ENCODE measurements around the gene LYST.

Gene LYST

DNA sequence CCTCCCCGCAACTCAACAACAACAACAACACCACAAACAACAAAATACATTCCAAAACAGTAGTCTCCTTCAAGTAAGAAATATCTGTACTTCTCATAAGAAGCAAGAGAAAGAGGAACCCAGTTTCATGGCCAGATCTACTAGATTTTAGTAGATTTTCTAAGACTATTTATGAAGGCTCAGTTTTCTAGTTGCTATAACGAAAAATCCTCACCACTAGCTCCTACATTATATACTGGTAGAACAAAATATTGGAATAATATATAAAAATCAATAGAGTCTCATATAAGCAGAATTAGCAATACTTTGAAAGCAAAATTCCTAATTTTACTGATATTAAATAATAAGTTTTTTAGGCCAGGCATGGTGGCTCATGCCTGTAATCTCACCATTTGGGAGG is 86.9 kb downstream of the LYST start:
- no peak overlapping the region for H2BK15ac ChIP-seq (ENCODE audit: low read depth, poor library complexity, severe bottlenecking)
- H3K27ac ChIP-seq (ENCODE audit: low read length, poor library complexity, severe bottlenecking) = no peak overlapping the region
- H3K23ac ChIP-seq (ENCODE audit: low read length in 2 of 2) = no peak overlapping the region
- no peaks in the 10 kb centered on the region for H3K79me1 ChIP-seq (replicated peaks; ENCODE audit: low read length, poor library complexity, severe bottlenecking)
- no peak overlapping the region for H2BK5ac ChIP-seq (ENCODE audit: low read depth, low read length, poor library complexity, severe bottlenecking)
- no peak overlapping the region for H4K8ac ChIP-seq (ENCODE audit: low read length)
- no peak overlapping the region for H3K4ac ChIP-seq (ENCODE audit: low read depth in 1 of 2, low read length in 2 of 2)
- DNase-seq = no peak
- no peak overlapping the region for H3K4me2 ChIP-seq (ENCODE audit: low read length, poor library complexity, severe bottlenecking)
- no peaks in the 10 kb centered on the region for H3K9me3 ChIP-seq (ENCODE audit: control insufficient read depth, low read length)
- no peak overlapping the region for H2BK12ac ChIP-seq (ENCODE audit: low read length in 2 of 2)
- H3K14ac ChIP-seq (ENCODE audit: low read length in 2 of 2) = no peak overlapping the region
- H2AFZ ChIP-seq (ENCODE audit: low read depth, low read length) = no peak overlapping the region
- H3K9ac ChIP-seq (ENCODE audit: low read length) = no peak overlapping the region
- peaks cover 0 to 63% of the 10 kb centered on the region in 2 experiments for H3K36me3 ChIP-seq (ENCODE audit: control insufficient read depth in 1 of 2, insufficient read depth in 2 of 2, low read depth in 1 of 2, low read length in 2 of 2)
- H3K4me3 ChIP-seq (ENCODE audit: insufficient read depth in 1 of 2, low read depth in 1 of 2, low read length in 2 of 2) = no peak overlapping the region
- H3K4me1 ChIP-seq (ENCODE audit: control insufficient read depth, insufficient read depth, low read depth, low read length) = peaks cover 2% of the 10 kb centered on the region
- H2BK120ac ChIP-seq (ENCODE audit: low read depth, low read length) = no peak overlapping the region
- H3K27me3 ChIP-seq (ENCODE audit: control insufficient read depth in 1 of 2, insufficient read depth in 1 of 2, low read length in 2 of 2) = no peaks in the 10 kb centered on the region
- 100% methylated on average over 1 of the region's 2 CpGs for WGBS
- no peak overlapping the region for H3K18ac ChIP-seq (ENCODE audit: low read depth in 1 of 2, low read length in 2 of 2)
- H2AK5ac ChIP-seq (ENCODE audit: low read length, severe bottlenecking) = no peak overlapping the region
- H4K91ac ChIP-seq (ENCODE audit: low read length) = no peak overlapping the region

DNA sequence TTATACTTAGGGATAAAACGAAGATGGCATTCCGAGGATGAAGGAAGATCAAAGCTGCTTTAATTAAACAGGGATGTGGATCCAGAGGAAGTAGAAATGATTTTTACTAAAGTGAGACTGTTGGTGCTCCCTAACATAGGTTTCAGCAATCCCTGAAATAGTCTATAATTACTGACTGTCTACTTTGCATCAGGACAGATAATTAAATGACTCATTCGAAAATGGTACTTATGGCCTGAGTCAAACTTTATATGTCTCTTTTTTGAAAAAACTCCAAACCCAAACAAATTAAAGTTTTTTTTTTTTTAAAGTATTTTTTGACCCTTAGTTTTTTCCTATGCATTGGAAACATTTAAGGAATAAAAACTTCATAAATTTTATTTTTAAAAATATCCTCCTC is 90.3 kb downstream of the LYST start:
- no peak for DNase-seq
- Histone ChIP-seq H3K4me3 (ENCODE audit: insufficient read depth in 1 of 2, low read depth in 1 of 2, low read length in 2 of 2) (no peak overlapping the region), H2AK5ac (ENCODE audit: low read length, severe bottlenecking) (no peak overlapping the region), H3K9me3 (ENCODE audit: control insufficient read depth, low read length) (no peaks in the 10 kb centered on the region), H3K27ac (ENCODE audit: low read length, poor library complexity, severe bottlenecking) (no peak overlapping the region), H2AFZ (ENCODE audit: low read depth, low read length) (no peak overlapping the region), H3K14ac (ENCODE audit: low read length in 2 of 2) (no peak overlapping the region), H3K4me1 (ENCODE audit: control insufficient read depth, insufficient read depth, low read depth, low read length) (no peaks in the 10 kb centered on the region), H3K36me3 (ENCODE audit: control insufficient read depth in 1 of 2, insufficient read depth in 2 of 2, low read depth in 1 of 2, low read length in 2 of 2) (peaks cover 0 to 77% of the 10 kb centered on the region in 2 experiments), H3K9ac (ENCODE audit: low read length) (no peak overlapping the region), H3K4me2 (ENCODE audit: low read length, poor library complexity, severe bottlenecking) (no peak overlapping the region), H3K4ac (ENCODE audit: low read depth in 1 of 2, low read length in 2 of 2) (no peak overlapping the region), H3K18ac (ENCODE audit: low read depth in 1 of 2, low read length in 2 of 2) (no peak overlapping the region), H2BK120ac (ENCODE audit: low read depth, low read length) (no peak overlapping the region), H3K79me1 (replicated peaks; ENCODE audit: low read length, poor library complexity, severe bottlenecking) (no peaks in the 10 kb centered on the region), H2BK5ac (ENCODE audit: low read depth, low read length, poor library complexity, severe bottlenecking) (no peak overlapping the region), H2BK12ac (ENCODE audit: low read length in 2 of 2) (no peak overlapping the region), H3K23ac (ENCODE audit: low read length in 2 of 2) (no peak overlapping the region), H2BK15ac (ENCODE audit: low read depth, poor library complexity, severe bottlenecking) (no peak overlapping the region), H4K91ac (ENCODE audit: low read length) (no peak overlapping the region), H3K27me3 (ENCODE audit: control insufficient read depth in 1 of 2, insufficient read depth in 1 of 2, low read length in 2 of 2) (no peaks in the 10 kb centered on the region), H4K8ac (ENCODE audit: low read length) (no peak overlapping the region)
- WGBS = 90% methylated on average over 2 of the region's 3 CpGs

- Histone ChIP-seq H3K14ac (ENCODE audit: low read length in 2 of 2) (no peak overlapping the region), H3K4me3 (ENCODE audit: insufficient read depth in 1 of 2, low read depth in 1 of 2, low read length in 2 of 2) (no peak overlapping the region), H3K27me3 (ENCODE audit: control insufficient read depth in 1 of 2, insufficient read depth in 1 of 2, low read length in 2 of 2) (no peaks in the 10 kb centered on the region), H2AFZ (ENCODE audit: low read depth, low read length) (no peak overlapping the region), H3K23ac (ENCODE audit: low read length in 2 of 2) (no peak overlapping the region), H2BK120ac (ENCODE audit: low read depth, low read length) (no peak overlapping the region), H3K4ac (ENCODE audit: low read depth in 1 of 2, low read length in 2 of 2) (no peak overlapping the region), H4K91ac (ENCODE audit: low read length) (no peak overlapping the region), H3K79me1 (replicated peaks; ENCODE audit: low read length, poor library complexity, severe bottlenecking) (no peaks in the 10 kb centered on the region), H3K4me1 (ENCODE audit: control insufficient read depth, insufficient read depth, low read depth, low read length) (no peaks in the 10 kb centered on the region), H3K18ac (ENCODE audit: low read depth in 1 of 2, low read length in 2 of 2) (no peak overlapping the region), H2BK5ac (ENCODE audit: low read depth, low read length, poor library complexity, severe bottlenecking) (no peak overlapping the region), H3K4me2 (ENCODE audit: low read length, poor library complexity, severe bottlenecking) (no peak overlapping the region), H3K27ac (ENCODE audit: low read length, poor library complexity, severe bottlenecking) (no peak overlapping the region), H3K9ac (ENCODE audit: low read length) (no peak overlapping the region), H3K36me3 (ENCODE audit: control insufficient read depth in 1 of 2, insufficient read depth in 2 of 2, low read depth in 1 of 2, low read length in 2 of 2) (peaks cover 0 to 80% of the 10 kb centered on the region in 2 experiments), H3K9me3 (ENCODE audit: control insufficient read depth, low read length) (no peaks in the 10 kb centered on the region), H2BK12ac (ENCODE audit: low read length in 2 of 2) (no peak overlapping the region), H4K8ac (ENCODE audit: low read length) (no peak overlapping the region), H2BK15ac (ENCODE audit: low read depth, poor library complexity, severe bottlenecking) (no peak overlapping the region), H2AK5ac (ENCODE audit: low read length, severe bottlenecking) (no peak overlapping the region)
- DNase-seq = no peak
These were observed 91.4 kb downstream of the LYST start for GRCh38 chr1:235775246-235775860.

GRCh38 chr1:235767795-235768194 is 98.9 kb downstream of the LYST start:
- no peak overlapping the region for H4K91ac ChIP-seq (ENCODE audit: low read length)
- no peak overlapping the region for H2BK120ac ChIP-seq (ENCODE audit: low read depth, low read length)
- no peak for DNase-seq
- H2BK5ac ChIP-seq (ENCODE audit: low read depth, low read length, poor library complexity, severe bottlenecking) = no peak overlapping the region
- H3K4me3 ChIP-seq (ENCODE audit: insufficient read depth in 1 of 2, low read depth in 1 of 2, low read length in 2 of 2) = no peak overlapping the region
- no peak overlapping the region for H3K23ac ChIP-seq (ENCODE audit: low read length in 2 of 2)
- no peaks in the 10 kb centered on the region for H3K27me3 ChIP-seq (ENCODE audit: control insufficient read depth in 1 of 2, insufficient read depth in 1 of 2, low read length in 2 of 2)
- H3K9me3 ChIP-seq (ENCODE audit: control insufficient read depth, low read length) = no peaks in the 10 kb centered on the region
- 95% methylated on average over 2 of the region's 2 CpGs for WGBS
- no peak overlapping the region for H2AK5ac ChIP-seq (ENCODE audit: low read length, severe bottlenecking)
- no peak overlapping the region for H3K14ac ChIP-seq (ENCODE audit: low read length in 2 of 2)
- H2BK15ac ChIP-seq (ENCODE audit: low read depth, poor library complexity, severe bottlenecking) = no peak overlapping the region
- H3K9ac ChIP-seq (ENCODE audit: low read length) = no peak overlapping the region
- H4K8ac ChIP-seq (ENCODE audit: low read length) = no peak overlapping the region
- H2BK12ac ChIP-seq (ENCODE audit: low read length in 2 of 2) = no peak overlapping the region
- H3K4me2 ChIP-seq (ENCODE audit: low read length, poor library complexity, severe bottlenecking) = no peak overlapping the region
- peaks cover 0 to 90% of the 10 kb centered on the region in 2 experiments for H3K36me3 ChIP-seq (ENCODE audit: control insufficient read depth in 1 of 2, insufficient read depth in 2 of 2, low read depth in 1 of 2, low read length in 2 of 2)
- H3K79me1 ChIP-seq (replicated peaks; ENCODE audit: low read length, poor library complexity, severe bottlenecking) = no peaks in the 10 kb centered on the region
- no peak overlapping the region for H3K18ac ChIP-seq (ENCODE audit: low read depth in 1 of 2, low read length in 2 of 2)
- no peak overlapping the region for H3K4ac ChIP-seq (ENCODE audit: low read depth in 1 of 2, low read length in 2 of 2)
- no peaks in the 10 kb centered on the region for H3K4me1 ChIP-seq (ENCODE audit: control insufficient read depth, insufficient read depth, low read depth, low read length)
- H2AFZ ChIP-seq (ENCODE audit: low read depth, low read length) = no peak overlapping the region
- H3K27ac ChIP-seq (ENCODE audit: low read length, poor library complexity, severe bottlenecking) = no peak overlapping the region

Measured in mesenchymal stem cell (in vitro differentiated cells and primary cell).